ENCODE data around the gene N4BP2L1.
"Not testable (repeated sequence)": the region's sequence is repeated elsewhere in the genome, so short reads cannot be mapped to it uniquely, and the experiment has no call there.

N4BP2L1 gene

GRCh38 chr13:32390048-32390447, 37.9 kb downstream of the N4BP2L1 start:
- no peak for DNase-seq (ENCODE audit: low read depth)

- no peak for DNase-seq (ENCODE audit: low read depth)
These were observed 42.5 kb downstream of the N4BP2L1 start for GRCh38 chr13:32385410-32385809.

- DNase-seq (ENCODE audit: low read depth), result no peak
These were observed 43.2 kb downstream of the N4BP2L1 start for GRCh38 chr13:32384702-32385101.

GRCh38 chr13:32383836-32384618, 43.9 kb downstream of the N4BP2L1 start:
- no peak for DNase-seq (ENCODE audit: low read depth)

GRCh38 chr13:32381539-32381938, 46.4 kb downstream of the N4BP2L1 start:
- DNase-seq (ENCODE audit: low read depth), result no peak

GRCh38 chr13:32378012-32378411, 49.9 kb downstream of the N4BP2L1 start:
- DNase-seq (ENCODE audit: low read depth), result no peak

- DNase-seq (ENCODE audit: low read depth), result no peak
These were observed 51.1 kb downstream of the N4BP2L1 start for GRCh38 chr13:32376642-32377415.

GRCh38 chr13:32370805-32371204, 57.1 kb downstream of the N4BP2L1 start:
- DNase-seq (ENCODE audit: low read depth), result no peak

- DNase-seq (ENCODE audit: low read depth), result no peak
These were observed 65.4 kb downstream of the N4BP2L1 start for GRCh38 chr13:32362574-32362973.

- DNase-seq (ENCODE audit: low read depth), result not testable (repeated sequence)
These were observed 72.0 kb downstream of the N4BP2L1 start for GRCh38 chr13:32355935-32356334.

- DNase-seq (ENCODE audit: low read depth), result no peak
These were observed 73.9 kb downstream of the N4BP2L1 start for GRCh38 chr13:32354040-32354439.

- DNase-seq (ENCODE audit: low read depth), result not testable (repeated sequence)
These were observed 77.0 kb downstream of the N4BP2L1 start for GRCh38 chr13:32350839-32351441.

Data from GM04503 (cell line).